Testis (tissue), 2 donors: Measurements from ENCODE around the gene GRM7.

ENCODE experiments used
- CTCF ChIP-seq, 3 experiments: fragments of 450-650 bp in 2 of 3; fragments of 200-600 bp in 1 of 3; sonication (generic) in 1 of 3; IDR thresholded peaks; one replicate each; pipeline ENCODE4 v1.5.1; 2016 to 2019; ENCODE audit warnings: antibody characterized with exemption in 3 of 3, mild to moderate bottlenecking in 2 of 3, moderate library complexity in 1 of 3
- POLR2A ChIP-seq: fragments of 450-650 bp; IDR thresholded peaks from one replicate; pipeline ENCODE4 v1.6.1; 2017; ENCODE audit warnings: antibody characterized with exemption, mild to moderate bottlenecking, moderate library complexity

GRCh38 chr3:7444886-7445285 is 584.0 kb downstream of the GRM7 start:
- TF ChIP-seq CTCF (IDR thresholded peaks at IDR 0.05), result no peak
- TF ChIP-seq POLR2A, result no peak
